CD4-positive, alpha-beta memory T cell (primary cell): Measurements from ENCODE around the gene QSOX1. TPM values are rescaled to one million over a fixed set of nuclear protein-coding genes. Genes with fewer than 3 reads are reported as not detected.

Experiments used
- CTCF ChIA-PET: fragments of 350-600 bp; sonication (Branson Sonifier 250); formaldehyde crosslinking; loops from one replicate; lab custom pipeline; 2021; ENCODE audit warnings: inconsistent platforms; ENCODE audit not compliant: partially characterized antibody; lab: Charles Lee
- POLR2A ChIA-PET: fragments of 350-600 bp; sonication (Branson Sonifier 250); formaldehyde crosslinking; loops from one replicate; lab custom pipeline; 2021; ENCODE audit not compliant: partially characterized antibody; lab: Charles Lee
- DNase-seq, 5 donors: peaks; one replicate each; pipeline versions ENCODE4 v3.0.0 to v3.0.0-alpha.2; 2020 to 2022; ENCODE audit warnings: mixed read lengths in 1 of 5
- H3K27ac ChIP-seq: one replicate; pipeline ENCODE4 v1.7.0; 2013; ENCODE audit warnings: low read depth, low read length
- H3K27me3 ChIP-seq: 2 replicates; pipeline ENCODE4 v1.7.0; 2013; ENCODE audit warnings: mild to moderate bottlenecking, low read length, moderate library complexity; ENCODE audit not compliant: insufficient read depth
- H3K36me3 ChIP-seq: 2 replicates; pipeline ENCODE4 v1.7.0; 2013; ENCODE audit warnings: mild to moderate bottlenecking, low read length, moderate library complexity; ENCODE audit not compliant: insufficient read depth
- H3K4me1 ChIP-seq: 2 replicates; pipeline ENCODE4 v1.7.0; 2013; ENCODE audit warnings: mild to moderate bottlenecking, low read length, moderate library complexity; ENCODE audit not compliant: insufficient read depth
- H3K4me3 ChIP-seq, 2 donors: one replicate each; pipeline ENCODE4 v1.7.0; 2013; ENCODE audit warnings: low read length in 2 of 2, mild to moderate bottlenecking in 1 of 2
- H3K9me3 ChIP-seq, 2 donors: one replicate each; pipeline ENCODE4 v1.7.0; 2013; ENCODE audit warnings: low read length in 2 of 2, control low read depth in 1 of 2; ENCODE audit not compliant: control insufficient read depth in 1 of 2
- H3K27ac Mint-ChIP-seq, 7 donors: one replicate each; pipeline ENCODE4 v1.8.0; 2020 to 2021; ENCODE audit warnings: mixed read lengths in 7 of 7, mild to moderate bottlenecking in 6 of 7, inconsistent platforms in 3 of 7, moderate library complexity in 3 of 7
- H3K27me3 Mint-ChIP-seq, 2 donors: one replicate each; pipeline ENCODE4 v1.8.0; 2020 to 2021; ENCODE audit warnings: mixed read lengths in 2 of 2
- H3K36me3 Mint-ChIP-seq, 2 donors: one replicate each; pipeline ENCODE4 v1.8.0; 2020 to 2021; ENCODE audit warnings: mixed read lengths in 2 of 2, inconsistent platforms in 1 of 2, mild to moderate bottlenecking in 1 of 2
- H3K4me1 Mint-ChIP-seq, 4 donors: one replicate each; pipeline ENCODE4 v1.8.0; 2020 to 2021; ENCODE audit warnings: mixed read lengths in 4 of 4, mild to moderate bottlenecking in 1 of 4
- H3K4me3 Mint-ChIP-seq, 8 donors: one replicate each; pipeline ENCODE4 v1.8.0; 2020 to 2021; ENCODE audit warnings: mixed read lengths in 8 of 8, mild to moderate bottlenecking in 7 of 8, moderate library complexity in 6 of 8, inconsistent platforms in 3 of 8
- H3K9me3 Mint-ChIP-seq, 8 donors: one replicate each; pipeline ENCODE4 v1.8.0; 2020 to 2021; ENCODE audit warnings: mixed read lengths in 8 of 8, mild to moderate bottlenecking in 5 of 8, inconsistent platforms in 3 of 8, moderate library complexity in 1 of 8
- intact Hi-C: fragments of 100-400 bp; cut with micrococcal nuclease; formaldehyde crosslinking; loops from one replicate; pipeline ENCODE4 v1.15.1; 2023
- polyA plus RNA-seq, 2 donors: library from polyadenylated mRNA; unstranded; fragments of 300-500 nt; fragmentation: Illumina TruSeq; gene quantifications; one replicate each; pipeline ENCODE4 v1.2.3, GENCODE V29; 2021
- total RNA-seq, 2 experiments: library from RNA; stranded (reverse); gene quantifications; one replicate each; pipeline ENCODE4 v1.2.3, GENCODE V29; 2021

QSOX1 gene
- total and polyA plus RNA-seq, 4 experiments from 2014 or later = 10.7 to 25.1 (median 17.7) TPM

GRCh38 chr1:180169640-180170195, 15.0 kb downstream of the QSOX1 start:
- POLR2A ChIA-PET = no interaction called here
- no peaks in the 10 kb centered on the region for H3K9me3 ChIP-seq
- CTCF ChIA-PET = interaction anchor here (1.4 to 6.0 kb wide), 4 partner anchors 10 to 360 kb away, joined by 3 to 54 read pairs (median 4); no protein-coding TSS in a partner anchor

GRCh38 chr1:180170546-180171151, 16.0 kb downstream of the QSOX1 start:
- no peak overlapping the region for H3K27ac ChIP-seq
- H3K27ac Mint-ChIP-seq = peak overlapping the region in 4 of 7 donors; percentile 2 to 43 (median 10)
- H3K4me1 Mint-ChIP-seq = peaks cover 0 to 3% (median under 1%) of the 10 kb centered on the region in 4 donors
- H3K9me3 ChIP-seq = no peaks in the 10 kb centered on the region
- no peak overlapping the region for H3K4me3 ChIP-seq
- ChIA-PET POLR2A (no interaction called here), CTCF (interaction anchor here (0.6 to 6.0 kb wide), 6 partner anchors 9 to 361 kb away, joined by 3 to 54 read pairs (median 4); no protein-coding TSS in a partner anchor)
- no peaks in the 10 kb centered on the region for H3K27me3 ChIP-seq
- H3K4me1 ChIP-seq = no peaks in the 10 kb centered on the region
- H3K4me3 Mint-ChIP-seq = no peak overlapping the region
- no peaks in the 10 kb centered on the region for H3K36me3 ChIP-seq
- peaks cover 0 to 4% of the 10 kb centered on the region in 2 donors for H3K36me3 Mint-ChIP-seq
- H3K27me3 Mint-ChIP-seq = no peaks in the 10 kb centered on the region
- intact Hi-C loops = loop anchor here (10.0 kb wide), 1 partner anchor 56 kb away; no protein-coding TSS in a partner anchor
- DNase-seq = no peak
- no peaks in the 10 kb centered on the region for H3K9me3 Mint-ChIP-seq

More at GRCh38 chr1:180169640-180170195, 15.0 kb downstream of the QSOX1 start:
- no peaks in the 10 kb centered on the region for H3K36me3 ChIP-seq
- Mint-ChIP-seq H3K4me1 (peaks cover 0 to 3% (median under 1%) of the 10 kb centered on the region in 4 donors), H3K27ac (peak overlapping the region in 3 of 7 donors; percentile 5 to 29 (median 9)), H3K36me3 (peaks cover 0 to 6% of the 10 kb centered on the region in 2 donors), H3K4me3 (no peak overlapping the region), H3K27me3 (no peaks in the 10 kb centered on the region), H3K9me3 (no peaks in the 10 kb centered on the region)
- DNase-seq = no peak
- intact Hi-C loops = loop anchor here (2.0 to 10.0 kb wide), 2 partner anchors 55 to 463 kb away; no protein-coding TSS in a partner anchor
- H3K27me3 ChIP-seq = no peaks in the 10 kb centered on the region
- H3K4me1 ChIP-seq = no peaks in the 10 kb centered on the region
- H3K27ac ChIP-seq = no peak overlapping the region
- no peak overlapping the region for H3K4me3 ChIP-seq

DNA sequence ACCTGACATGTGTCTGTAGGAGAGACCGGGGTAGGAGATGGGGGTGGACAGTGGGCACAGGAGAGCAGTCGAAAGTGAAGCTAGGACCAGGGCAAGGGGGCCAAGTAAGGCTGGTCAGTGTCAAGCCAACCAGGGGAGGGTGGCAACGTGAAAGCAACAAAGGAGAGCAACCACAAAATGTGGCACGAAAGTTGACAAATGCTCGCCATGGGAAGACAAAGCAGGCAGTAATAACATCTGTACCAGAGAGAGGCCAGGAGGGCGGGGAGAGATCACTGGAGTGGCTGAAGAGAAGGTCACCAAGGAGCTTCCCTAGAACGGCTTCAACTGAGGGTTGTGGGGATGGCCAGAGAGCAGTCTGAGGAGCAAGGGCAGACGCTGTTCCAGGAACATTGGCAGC, 17.0 kb downstream of the QSOX1 start:
- DNase-seq = no peak
- H3K27me3 Mint-ChIP-seq = no peaks in the 10 kb centered on the region
- no peaks in the 10 kb centered on the region for H3K9me3 ChIP-seq
- CTCF ChIA-PET = interaction anchor here (1.1 to 6.0 kb wide), 4 partner anchors 8 to 357 kb away, joined by 3 to 54 read pairs (median 4); no protein-coding TSS in a partner anchor
- H3K27ac ChIP-seq = no peak overlapping the region
- POLR2A ChIA-PET = no interaction called here
- no peaks in the 10 kb centered on the region for H3K4me1 ChIP-seq
- H3K27ac Mint-ChIP-seq = peak overlapping the region in 2 of 7 donors; percentile 55 to 81
- no peak overlapping the region for H3K4me3 Mint-ChIP-seq
- H3K27me3 ChIP-seq = no peaks in the 10 kb centered on the region
- H3K36me3 Mint-ChIP-seq = peaks cover 0 to 2% of the 10 kb centered on the region in 2 donors
- no peak overlapping the region for H3K4me3 ChIP-seq
- H3K9me3 Mint-ChIP-seq = no peaks in the 10 kb centered on the region
- no peaks in the 10 kb centered on the region for H3K36me3 ChIP-seq
- intact Hi-C loops = loop anchor here (10.0 kb wide), 1 partner anchor 57 kb away; no protein-coding TSS in a partner anchor
- H3K4me1 Mint-ChIP-seq = peaks cover 0 to 3% (median under 1%) of the 10 kb centered on the region in 4 donors

GRCh38 chr1:180173451-180173850, 18.8 kb downstream of the QSOX1 start:
- no peak overlapping the region for H3K27ac ChIP-seq
- no peaks in the 10 kb centered on the region for H3K4me1 ChIP-seq
- no peaks in the 10 kb centered on the region for H3K9me3 ChIP-seq
- peaks cover 0 to 2% (median 0%) of the 10 kb centered on the region in 8 donors for H3K9me3 Mint-ChIP-seq
- H3K27me3 ChIP-seq = no peaks in the 10 kb centered on the region
- peak overlapping the region in 4 of 7 donors; percentile 7 to 71 (median 9) for H3K27ac Mint-ChIP-seq
- H3K4me3 Mint-ChIP-seq = no peak overlapping the region
- CTCF ChIA-PET = interaction anchor here (1.5 kb wide), 1 partner anchor 71 kb away, joined by 4 read pairs; no protein-coding TSS in a partner anchor
- peaks cover 0 to 2% of the 10 kb centered on the region in 2 donors for H3K36me3 Mint-ChIP-seq
- no peaks in the 10 kb centered on the region for H3K36me3 ChIP-seq
- intact Hi-C loops = loop anchor here (10.0 kb wide), 1 partner anchor 59 kb away; no protein-coding TSS in a partner anchor
- POLR2A ChIA-PET = no interaction called here
- peaks cover 0 to 3% (median under 1%) of the 10 kb centered on the region in 4 donors for H3K4me1 Mint-ChIP-seq
- no peaks in the 10 kb centered on the region for H3K27me3 Mint-ChIP-seq
- H3K4me3 ChIP-seq = no peak overlapping the region
- no peak for DNase-seq

GRCh38 chr1:180173952-180174351, 19.3 kb downstream of the QSOX1 start:
- POLR2A ChIA-PET = no interaction called here
- H3K27ac ChIP-seq = no peak overlapping the region
- Mint-ChIP-seq H3K4me1 (peaks cover 0 to 6% (median 0%) of the 10 kb centered on the region in 4 donors), H3K4me3 (no peak overlapping the region), H3K27ac (peak overlapping the region in 2 of 7 donors; percentile 8 to 10), H3K9me3 (peaks cover 0 to 2% (median 0%) of the 10 kb centered on the region in 8 donors), H3K36me3 (no peaks in the 10 kb centered on the region), H3K27me3 (no peaks in the 10 kb centered on the region)
- H3K27me3 ChIP-seq = no peaks in the 10 kb centered on the region
- H3K9me3 ChIP-seq = no peaks in the 10 kb centered on the region
- H3K4me3 ChIP-seq = no peak overlapping the region
- DNase-seq = no peak
- intact Hi-C loops = loop anchor here (10.0 kb wide), 1 partner anchor 59 kb away; no protein-coding TSS in a partner anchor
- CTCF ChIA-PET = interaction anchor here (1.5 kb wide), 1 partner anchor 71 kb away, joined by 4 read pairs; no protein-coding TSS in a partner anchor
- H3K4me1 ChIP-seq = no peaks in the 10 kb centered on the region
- H3K36me3 ChIP-seq = no peaks in the 10 kb centered on the region

GRCh38 chr1:180175291-180175690, 20.6 kb downstream of the QSOX1 start:
- no peaks in the 10 kb centered on the region for H3K4me1 ChIP-seq
- no peak overlapping the region for H3K4me3 Mint-ChIP-seq
- intact Hi-C loops = loop anchor here (5.0 to 10.0 kb wide), 2 partner anchors 60 to 83 kb away; no protein-coding TSS in a partner anchor
- H3K36me3 Mint-ChIP-seq = no peaks in the 10 kb centered on the region
- H3K9me3 ChIP-seq = no peaks in the 10 kb centered on the region
- peaks cover 0 to 4% (median 0%) of the 10 kb centered on the region in 4 donors for H3K4me1 Mint-ChIP-seq
- no peak overlapping the region for H3K27ac Mint-ChIP-seq
- H3K9me3 Mint-ChIP-seq = peaks cover 0 to 2% (median 0%) of the 10 kb centered on the region in 8 donors
- H3K27me3 ChIP-seq = no peaks in the 10 kb centered on the region
- CTCF ChIA-PET = interaction anchor here (7.1 to 7.5 kb wide), 2 partner anchors 309 to 470 kb away, joined by 57 to 98 read pairs; no protein-coding TSS in a partner anchor
- H3K27me3 Mint-ChIP-seq = no peaks in the 10 kb centered on the region
- no peaks in the 10 kb centered on the region for H3K36me3 ChIP-seq
- POLR2A ChIA-PET = no interaction called here
- no peak overlapping the region for H3K27ac ChIP-seq
- H3K4me3 ChIP-seq = no peak overlapping the region
- no peak for DNase-seq
